CD4-positive, CD25-positive, alpha-beta regulatory T cell (primary cell): ENCODE data around the gene HSP90B1. TPM values are rescaled to one million over a fixed set of nuclear protein-coding genes. Genes with fewer than 3 reads are reported as not detected.

Experiments
- ATAC-seq, 2 donors: fragments of 150-1000 bp; cut with Tn5 transposase; one replicate each; pipeline ENCODE4 v1.10.0; 2021; ENCODE audit warnings: low read depth in 2 of 2, moderate number of reproducible peaks in 2 of 2, moderate library complexity in 1 of 2
- DNase-seq, 3 donors: peaks; one replicate each; pipeline versions ENCODE4 v3.0.0 to v3.0.0-alpha.2; 2012 to 2022; ENCODE audit warnings: mixed read lengths in 1 of 3
- H3K27ac ChIP-seq: one replicate; pipeline ENCODE4 v1.7.0; 2013; ENCODE audit warnings: mild to moderate bottlenecking, low read length; ENCODE audit not compliant: insufficient read depth, poor library complexity, severe bottlenecking
- H3K27me3 ChIP-seq: one replicate; pipeline ENCODE4 v1.7.0; 2013; ENCODE audit warnings: low read length; ENCODE audit not compliant: control insufficient read depth, insufficient read depth
- H3K36me3 ChIP-seq: one replicate; pipeline ENCODE4 v1.7.0; 2013; ENCODE audit warnings: mild to moderate bottlenecking, low read length, moderate library complexity; ENCODE audit not compliant: control insufficient read depth, insufficient read depth
- H3K4me1 ChIP-seq: 2 replicates; pipeline ENCODE4 v1.7.0; 2013; ENCODE audit warnings: mild to moderate bottlenecking, low read length; ENCODE audit not compliant: insufficient read depth, control insufficient read depth, poor library complexity, severe bottlenecking
- H3K4me3 ChIP-seq: one replicate; pipeline ENCODE4 v1.7.0; 2013; ENCODE audit warnings: low read depth, mild to moderate bottlenecking, low read length, moderate library complexity
- H3K9me3 ChIP-seq, 2 experiments: 1 replicate in 1 of 2; 2 replicates in 1 of 2; pipeline ENCODE4 v1.7.0; 2013; ENCODE audit warnings: low read length in 2 of 2, mild to moderate bottlenecking in 1 of 2, moderate library complexity in 1 of 2; ENCODE audit not compliant: control insufficient read depth in 2 of 2
- H3K27ac Mint-ChIP-seq, 3 donors: one replicate each; pipeline ENCODE4 v1.8.0; 2020 to 2022; ENCODE audit warnings: mild to moderate bottlenecking in 3 of 3, mixed read lengths in 3 of 3, moderate library complexity in 2 of 3
- H3K27me3 Mint-ChIP-seq: one replicate; pipeline ENCODE4 v1.8.0; 2022; ENCODE audit warnings: mild to moderate bottlenecking, mixed read lengths
- H3K36me3 Mint-ChIP-seq: one replicate; pipeline ENCODE4 v1.8.0; 2020; ENCODE audit warnings: mixed read lengths
- H3K4me1 Mint-ChIP-seq, 4 donors: one replicate each; pipeline ENCODE4 v1.8.0; 2020 to 2022; ENCODE audit warnings: mixed read lengths in 4 of 4, mild to moderate bottlenecking in 1 of 4
- H3K4me3 Mint-ChIP-seq, 4 donors: one replicate each; pipeline ENCODE4 v1.8.0; 2020 to 2022; ENCODE audit warnings: mild to moderate bottlenecking in 4 of 4, mixed read lengths in 4 of 4, moderate library complexity in 3 of 4
- H3K9me3 Mint-ChIP-seq, 7 donors: one replicate each; pipeline ENCODE4 v1.8.0; 2020 to 2022; ENCODE audit warnings: mixed read lengths in 7 of 7, mild to moderate bottlenecking in 3 of 7, moderate library complexity in 2 of 7
- polyA plus RNA-seq, 4 donors: library from polyadenylated mRNA; unstranded; fragments of 300-500 nt; fragmentation: Illumina TruSeq; gene quantifications; one replicate each; pipeline ENCODE4 v1.2.3, GENCODE V29; 2021
- total RNA-seq: library from RNA; stranded (reverse); gene quantifications from one replicate; pipeline ENCODE4 v1.2.3, GENCODE V29; 2022

Gene HSP90B1
- total and polyA plus RNA-seq, 5 donors from 2014 or later: 119 to 254 (median 146) TPM

DNA sequence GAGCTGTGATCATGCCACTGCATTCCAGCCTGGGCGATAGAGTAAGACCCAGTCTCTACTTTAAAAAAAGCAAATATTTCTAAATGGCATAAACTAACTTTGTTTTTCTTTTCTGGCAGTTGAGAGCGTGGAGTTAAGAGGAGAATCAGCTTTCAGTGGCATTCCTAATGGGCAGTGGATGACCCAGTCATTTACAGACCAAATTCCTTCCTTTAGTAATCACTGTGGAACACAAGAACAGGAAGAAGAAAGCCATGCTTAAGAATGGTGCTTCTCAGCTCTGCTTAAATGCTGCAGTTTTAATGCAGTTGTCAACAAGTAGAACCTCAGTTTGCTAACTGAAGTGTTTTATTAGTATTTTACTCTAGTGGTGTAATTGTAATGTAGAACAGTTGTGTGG lies 56.6 kb downstream of the HSP90B1 start:
- no peaks in the 10 kb centered on the region for H3K9me3 Mint-ChIP-seq
- H3K4me3 ChIP-seq: no peak overlapping the region
- no peak overlapping the region for H3K27ac Mint-ChIP-seq
- no peak for ATAC-seq
- DNase-seq: no peak
- H3K4me1 Mint-ChIP-seq: peaks cover 0 to 5% (median under 1%) of the 10 kb centered on the region in 4 donors
- H3K9me3 ChIP-seq: no peaks in the 10 kb centered on the region
- H3K4me1 ChIP-seq: no peaks in the 10 kb centered on the region
- peaks cover 59% of the 10 kb centered on the region for H3K36me3 ChIP-seq
- no peak overlapping the region for H3K4me3 Mint-ChIP-seq
- no peaks in the 10 kb centered on the region for H3K27me3 ChIP-seq
- no peaks in the 10 kb centered on the region for H3K27me3 Mint-ChIP-seq
- peaks cover 9% of the 10 kb centered on the region for H3K36me3 Mint-ChIP-seq
- H3K27ac ChIP-seq: no peak overlapping the region

DNA sequence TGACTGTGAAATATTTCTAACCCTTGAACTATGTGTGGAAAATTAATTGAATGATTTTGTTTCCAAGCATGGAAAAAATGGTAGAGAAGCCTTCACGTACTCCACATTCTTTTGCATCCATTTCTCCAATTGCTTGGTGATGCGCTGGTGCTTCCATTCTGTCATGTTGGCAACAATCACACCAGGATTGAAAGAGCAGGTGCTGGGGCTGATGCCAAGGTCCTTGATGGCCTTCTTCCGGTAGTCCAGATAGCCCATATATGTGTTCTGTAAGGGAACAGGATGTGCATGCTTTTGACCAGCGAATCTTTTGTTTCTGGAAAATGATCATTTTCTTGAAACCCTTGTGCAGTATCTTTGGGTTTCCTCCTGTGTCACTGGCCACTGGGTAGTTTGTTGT lies 64.0 kb downstream of the HSP90B1 start:
- Histone ChIP-seq H3K4me3 (no peak overlapping the region), H3K27me3 (peaks cover 4% of the 10 kb centered on the region), H3K27ac (no peak overlapping the region), H3K9me3 (no peaks in the 10 kb centered on the region), H3K36me3 (peaks cover 3% of the 10 kb centered on the region), H3K4me1 (no peaks in the 10 kb centered on the region)
- no peak overlapping the region for H3K4me3 Mint-ChIP-seq
- peaks cover 0 to 3% (median 0%) of the 10 kb centered on the region in 7 donors for H3K9me3 Mint-ChIP-seq
- no peak overlapping the region for H3K27ac Mint-ChIP-seq
- peaks cover 22% of the 10 kb centered on the region for H3K27me3 Mint-ChIP-seq
- DNase-seq: no peak
- no peaks in the 10 kb centered on the region for H3K36me3 Mint-ChIP-seq
- no peak for ATAC-seq
- peaks cover 0 to 5% (median 0%) of the 10 kb centered on the region in 4 donors for H3K4me1 Mint-ChIP-seq

DNA sequence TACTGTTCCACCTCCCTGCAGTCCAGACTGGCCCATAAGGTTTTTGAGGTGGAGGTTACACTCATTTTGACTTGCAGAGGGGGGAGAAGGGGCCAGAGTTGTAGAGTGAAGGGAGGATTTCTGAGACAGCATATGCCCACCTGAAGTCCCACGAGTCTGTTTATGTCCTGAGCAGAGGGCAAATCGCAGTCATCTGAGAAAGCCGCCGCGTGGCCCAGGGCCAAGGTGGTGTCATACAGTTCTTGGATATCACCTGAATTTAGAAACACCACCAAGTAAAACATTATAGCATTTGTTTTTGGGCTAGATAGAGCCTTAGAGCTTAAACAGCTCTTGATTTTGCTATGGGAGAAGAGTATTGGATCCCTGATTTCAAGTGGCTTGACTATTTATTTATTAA lies 66.4 kb downstream of the HSP90B1 start:
- Histone ChIP-seq H3K9me3 (no peaks in the 10 kb centered on the region), H3K27me3 (peaks cover 12% of the 10 kb centered on the region), H3K36me3 (no peaks in the 10 kb centered on the region), H3K4me3 (no peak overlapping the region), H3K27ac (no peak overlapping the region), H3K4me1 (no peaks in the 10 kb centered on the region)
- Mint-ChIP-seq H3K27me3 (peaks cover 31% of the 10 kb centered on the region), H3K4me1 (no peaks in the 10 kb centered on the region), H3K9me3 (peaks cover 0 to 6% (median 0%) of the 10 kb centered on the region in 7 donors), H3K36me3 (no peaks in the 10 kb centered on the region), H3K4me3 (no peak overlapping the region), H3K27ac (no peak overlapping the region)
- ATAC-seq: no peak
- DNase-seq: no peak

DNA sequence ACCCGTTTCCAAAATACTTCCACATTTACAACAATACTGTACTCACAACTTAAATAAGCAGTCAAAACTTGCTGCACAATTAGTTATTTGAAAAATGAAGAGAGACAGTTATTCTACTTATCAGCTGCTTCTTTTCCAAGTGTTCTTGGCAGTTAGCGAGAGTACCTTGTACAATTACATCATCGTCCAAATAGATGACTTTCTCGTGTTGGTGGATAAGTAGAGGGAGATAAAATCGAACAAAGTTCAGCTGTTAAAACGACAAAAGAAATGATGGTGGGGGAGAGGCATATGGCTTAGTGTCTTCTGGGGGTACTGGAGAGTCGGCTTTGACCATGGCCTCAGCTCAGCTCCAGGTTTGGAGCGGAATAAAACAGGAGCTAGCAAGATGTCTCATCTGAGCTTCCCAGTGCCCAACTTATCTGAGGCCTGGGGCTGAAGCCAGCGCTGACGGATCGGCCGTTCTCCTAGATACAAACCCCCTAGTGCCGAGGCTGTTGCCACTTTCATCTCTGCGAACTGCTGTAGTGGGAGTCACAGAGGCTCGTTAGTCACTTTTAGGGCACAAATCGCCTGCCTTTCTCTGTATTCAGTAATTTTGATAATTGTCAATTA lies 67.2 kb downstream of the HSP90B1 start:
- no peaks in the 10 kb centered on the region for H3K9me3 ChIP-seq
- ATAC-seq (no peak), DNase-seq (no peak)
- Mint-ChIP-seq H3K27me3 (peaks cover 37% of the 10 kb centered on the region), H3K36me3 (no peaks in the 10 kb centered on the region), H3K4me3 (no peak overlapping the region), H3K27ac (no peak overlapping the region), H3K4me1 (no peaks in the 10 kb centered on the region), H3K9me3 (peaks cover 0 to 6% (median 0%) of the 10 kb centered on the region in 7 donors)
- H3K27me3 ChIP-seq: peaks cover 12% of the 10 kb centered on the region
- H3K36me3 ChIP-seq: no peaks in the 10 kb centered on the region
- H3K4me1 ChIP-seq: no peaks in the 10 kb centered on the region
- no peak overlapping the region for H3K27ac ChIP-seq
- no peak overlapping the region for H3K4me3 ChIP-seq

Other genes with a start within 250 kb of the HSP90B1 start
- 4.7 TPM for gene NT5DC3, start 89.2 kb upstream of the HSP90B1 start, total RNA-seq
- gene NT5DC3, start 89.2 kb upstream of the HSP90B1 start, polyA plus RNA-seq: 1 to 10 TPM in 1 of 4 donors, under 1 TPM in 3; 0.08 to 1.1 (median 0.49) TPM
- gene TDG, start 35.5 kb downstream of the HSP90B1 start, total RNA-seq: 26.7 TPM
- gene TDG, start 35.5 kb downstream of the HSP90B1 start, polyA plus RNA-seq: 10 to 100 TPM; 18.6 to 23.0 (median 21.3) TPM
- gene GLT8D2, start 119.8 kb downstream of the HSP90B1 start, total RNA-seq: not detected
- not detected for gene GLT8D2, start 119.8 kb downstream of the HSP90B1 start, polyA plus RNA-seq
- 14.9 TPM for gene HCFC2, start 134.1 kb downstream of the HSP90B1 start, total RNA-seq
- gene HCFC2, start 134.1 kb downstream of the HSP90B1 start, polyA plus RNA-seq: 1 to 10 TPM; 5.1 to 9.3 (median 7.5) TPM
- 15.4 TPM for gene NFYB, start 207.8 kb downstream of the HSP90B1 start, total RNA-seq
- 10 to 100 TPM; 30.7 to 48.0 (median 44.2) TPM for gene NFYB, start 207.8 kb downstream of the HSP90B1 start, polyA plus RNA-seq